IPS-15b (cell line): Measurements from ENCODE around the gene GALNT15.

Experiments used
- H3K27me3 ChIP-seq: one replicate; pipeline ENCODE4 v1.6.1; 2013; ENCODE audit warnings: low read length; ENCODE audit not compliant: control insufficient read depth, insufficient read depth
- H3K36me3 ChIP-seq: one replicate; pipeline ENCODE4 v1.6.1; 2013; ENCODE audit warnings: low read length; ENCODE audit not compliant: control insufficient read depth, insufficient read depth
- H3K4me1 ChIP-seq: one replicate; pipeline ENCODE4 v1.6.1; 2013; ENCODE audit warnings: mild to moderate bottlenecking, low read length; ENCODE audit not compliant: control insufficient read depth, insufficient read depth
- H3K4me3 ChIP-seq: one replicate; pipeline ENCODE4 v1.5.1; 2013; ENCODE audit warnings: low read depth, low read length
- H3K9ac ChIP-seq: one replicate; pipeline ENCODE4 v1.6.1; 2013; ENCODE audit warnings: low read depth, mild to moderate bottlenecking, low read length
- H3K9me3 ChIP-seq: one replicate; pipeline ENCODE4 v1.6.1; 2013; ENCODE audit warnings: mild to moderate bottlenecking, low read length; ENCODE audit not compliant: control insufficient read depth, insufficient read depth

Gene GALNT15

DNA sequence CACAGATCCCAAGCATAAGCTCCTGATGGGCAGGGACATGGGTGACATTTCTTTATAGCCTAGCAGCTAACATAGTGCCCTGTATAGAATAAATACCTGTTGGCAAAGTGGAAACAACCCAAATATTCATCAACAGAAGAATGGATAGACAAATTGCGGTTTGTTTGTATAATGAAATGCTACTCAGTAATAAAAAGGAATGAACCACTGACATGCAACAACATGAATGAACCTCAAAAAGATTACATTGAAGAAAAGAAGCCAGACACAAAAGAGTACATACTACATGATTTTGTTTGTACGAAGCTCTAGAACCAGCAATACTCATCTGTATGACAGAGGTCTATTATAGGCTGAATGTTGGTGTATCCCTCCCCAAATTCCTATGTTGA lies 33.6 kb upstream of the GALNT15 start:
- no peaks in the 10 kb centered on the region for H3K36me3 ChIP-seq
- no peak overlapping the region for H3K9ac ChIP-seq
- peaks cover 2% of the 10 kb centered on the region for H3K4me1 ChIP-seq
- no peaks in the 10 kb centered on the region for H3K9me3 ChIP-seq
- no peak overlapping the region for H3K4me3 ChIP-seq
- peaks cover 25% of the 10 kb centered on the region for H3K27me3 ChIP-seq

DNA sequence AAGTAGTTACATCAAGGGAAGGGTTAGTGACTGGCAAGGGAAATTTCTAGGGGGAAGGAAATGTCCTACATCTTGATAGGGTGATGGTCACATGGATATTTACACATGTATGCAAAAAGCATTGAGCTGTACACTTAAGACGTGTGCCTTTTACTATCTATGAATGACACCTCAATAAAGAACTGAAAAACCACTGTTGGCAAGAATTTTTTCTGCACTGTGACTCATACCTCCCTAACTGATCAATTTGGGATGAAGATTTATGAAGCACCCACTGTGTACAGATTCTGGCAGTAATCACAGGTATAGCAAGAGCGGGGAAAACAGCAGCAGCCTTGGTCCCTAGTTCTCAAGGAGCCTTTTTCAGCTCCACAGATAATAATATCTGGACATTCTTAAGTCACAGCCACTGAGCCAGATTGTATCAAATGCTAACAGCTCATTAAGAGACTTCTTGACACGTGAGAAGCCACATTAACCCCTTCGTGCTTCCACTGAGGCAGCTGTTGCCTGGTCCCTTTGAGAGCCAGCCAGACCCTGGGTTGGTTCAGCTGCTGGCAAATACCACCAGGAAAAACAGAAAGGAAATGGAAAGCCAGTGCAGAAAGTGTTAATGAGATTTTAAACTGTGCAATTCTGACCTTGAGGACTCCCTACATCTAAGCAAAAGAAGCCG lies 32.0 kb upstream of the GALNT15 start:
- peaks cover 2% of the 10 kb centered on the region for H3K4me1 ChIP-seq
- H3K9ac ChIP-seq = no peak overlapping the region
- H3K4me3 ChIP-seq = no peak overlapping the region
- H3K27me3 ChIP-seq = peaks cover 29% of the 10 kb centered on the region
- H3K9me3 ChIP-seq = no peaks in the 10 kb centered on the region
- H3K36me3 ChIP-seq = no peaks in the 10 kb centered on the region

DNA sequence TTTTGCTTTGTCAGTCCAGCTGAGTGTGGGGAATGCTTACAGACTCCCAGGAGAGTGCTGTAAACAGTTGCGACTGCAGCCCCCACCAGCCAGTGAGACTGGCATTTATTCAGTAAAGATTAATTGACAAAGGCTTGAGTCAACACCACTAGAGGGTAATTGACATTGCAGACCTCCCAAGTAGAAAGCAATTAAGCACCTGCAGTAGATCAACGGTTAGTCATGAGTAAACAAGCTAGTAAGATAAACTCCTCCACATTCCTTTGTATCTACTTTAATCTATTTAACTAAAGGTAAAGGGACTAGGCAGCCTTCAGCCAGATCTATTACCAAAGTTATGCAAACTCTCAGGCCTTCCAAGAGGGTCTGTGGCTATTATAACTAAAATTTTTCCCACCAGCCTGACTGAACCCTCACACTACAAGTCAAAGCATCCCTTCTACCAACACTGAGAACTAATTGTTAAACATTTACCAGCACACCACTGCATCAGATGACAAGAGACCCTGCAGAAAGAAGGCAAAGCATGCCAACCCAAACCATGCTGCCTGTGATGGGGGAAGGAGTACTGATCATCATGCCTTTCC lies 30.5 kb upstream of the GALNT15 start:
- no peaks in the 10 kb centered on the region for H3K36me3 ChIP-seq
- H3K9me3 ChIP-seq = no peaks in the 10 kb centered on the region
- H3K4me1 ChIP-seq = peaks cover 2% of the 10 kb centered on the region
- no peak overlapping the region for H3K4me3 ChIP-seq
- peaks cover 29% of the 10 kb centered on the region for H3K27me3 ChIP-seq
- no peak overlapping the region for H3K9ac ChIP-seq

DNA sequence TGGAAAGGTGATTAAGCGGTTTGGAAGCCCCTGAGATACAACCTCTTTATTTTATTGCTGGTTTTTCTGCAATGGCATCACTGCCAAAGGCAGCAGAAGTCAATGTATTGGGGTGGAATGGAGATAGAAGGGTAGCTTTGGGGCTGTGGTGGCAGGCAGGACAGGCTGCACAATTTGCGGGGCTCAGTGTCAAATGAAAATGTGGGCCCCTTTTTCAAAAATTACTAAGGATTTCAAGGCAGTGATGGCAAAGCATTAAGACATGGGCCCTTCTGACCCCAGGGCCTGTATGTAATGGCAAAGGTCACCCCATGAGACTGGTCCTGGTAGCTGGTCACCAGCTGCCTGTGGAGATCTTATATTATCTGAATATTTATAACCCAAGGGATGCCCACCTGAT lies 29.3 kb upstream of the GALNT15 start:
- no peak overlapping the region for H3K4me3 ChIP-seq
- no peaks in the 10 kb centered on the region for H3K36me3 ChIP-seq
- peaks cover 29% of the 10 kb centered on the region for H3K27me3 ChIP-seq
- H3K4me1 ChIP-seq = peaks cover 2% of the 10 kb centered on the region
- no peaks in the 10 kb centered on the region for H3K9me3 ChIP-seq
- no peak overlapping the region for H3K9ac ChIP-seq

DNA sequence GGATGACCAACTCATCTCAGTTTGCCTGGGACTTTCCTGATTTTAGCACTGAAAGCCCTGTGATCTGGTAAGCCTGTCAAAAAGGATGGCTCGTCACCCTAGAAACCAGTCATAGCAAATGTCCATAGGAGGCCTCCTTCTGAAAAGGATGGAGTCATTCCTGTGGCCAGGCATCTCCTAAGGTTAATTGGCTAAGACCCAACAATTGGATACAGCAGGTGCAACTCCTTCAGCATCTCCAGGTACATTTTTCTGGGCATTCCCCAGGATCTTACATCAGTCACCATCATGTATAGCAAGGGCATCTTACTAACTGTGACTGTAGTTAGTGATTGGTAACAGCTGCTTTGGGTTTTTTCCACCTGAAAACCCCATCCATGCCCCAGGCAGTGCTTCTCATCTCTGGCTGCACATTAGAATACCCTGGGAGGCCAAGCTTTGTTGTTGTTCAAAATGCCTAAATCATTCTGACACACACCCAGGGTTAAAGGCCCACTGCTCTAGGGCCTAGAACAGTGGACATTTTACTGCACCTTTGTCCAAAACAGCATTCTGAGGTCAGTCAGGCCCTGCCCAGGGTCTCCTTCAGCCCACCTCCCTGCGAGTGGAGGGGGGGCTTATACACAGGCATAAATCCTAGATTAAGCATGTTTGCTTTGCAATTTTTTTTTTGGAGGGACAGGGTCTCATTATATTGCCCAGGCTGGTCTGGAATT lies 28.3 kb upstream of the GALNT15 start:
- Histone ChIP-seq H3K36me3 (no peaks in the 10 kb centered on the region), H3K27me3 (peaks cover 29% of the 10 kb centered on the region), H3K9ac (no peak overlapping the region), H3K4me3 (no peak overlapping the region), H3K4me1 (peaks cover 2% of the 10 kb centered on the region), H3K9me3 (no peaks in the 10 kb centered on the region)

DNA sequence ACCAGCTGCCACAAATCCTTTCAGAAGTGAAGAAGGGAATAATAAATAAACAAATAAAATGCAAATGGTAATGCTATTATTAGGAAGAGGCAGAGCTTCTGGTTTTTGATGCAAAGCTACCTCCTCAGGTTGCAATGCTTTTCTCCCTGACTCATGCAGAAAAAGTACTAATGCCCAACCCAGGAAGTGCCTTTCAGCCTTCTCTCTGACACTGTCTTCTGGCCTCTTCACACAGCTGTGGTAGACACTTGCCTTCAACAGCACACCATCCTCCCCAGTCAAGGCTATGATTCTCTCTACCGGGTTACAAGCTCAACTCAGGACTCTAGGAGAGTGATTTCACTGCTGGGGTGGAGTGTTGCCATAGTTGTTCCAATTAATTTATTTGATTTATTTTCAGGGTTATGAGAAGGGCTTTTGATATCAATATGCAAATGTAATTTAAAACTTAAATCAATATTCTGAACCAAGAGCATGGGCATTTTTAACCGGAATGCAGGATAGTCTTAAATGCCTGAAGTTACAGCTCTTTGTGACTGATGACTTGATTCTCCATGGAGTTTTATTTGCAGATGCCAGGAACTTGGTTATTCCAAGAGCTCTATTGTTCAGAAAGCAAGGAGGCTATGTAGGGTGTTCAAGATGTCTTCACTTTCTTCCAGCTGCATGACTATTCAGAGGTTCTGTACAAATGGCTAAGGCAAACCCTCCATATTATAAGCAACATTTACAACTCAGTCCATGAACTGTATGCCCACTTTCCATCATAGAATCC lies 27.1 kb upstream of the GALNT15 start:
- no peak overlapping the region for H3K4me3 ChIP-seq
- peaks cover 2% of the 10 kb centered on the region for H3K4me1 ChIP-seq
- H3K36me3 ChIP-seq = no peaks in the 10 kb centered on the region
- no peaks in the 10 kb centered on the region for H3K9me3 ChIP-seq
- peaks cover 23% of the 10 kb centered on the region for H3K27me3 ChIP-seq
- H3K9ac ChIP-seq = no peak overlapping the region

DNA sequence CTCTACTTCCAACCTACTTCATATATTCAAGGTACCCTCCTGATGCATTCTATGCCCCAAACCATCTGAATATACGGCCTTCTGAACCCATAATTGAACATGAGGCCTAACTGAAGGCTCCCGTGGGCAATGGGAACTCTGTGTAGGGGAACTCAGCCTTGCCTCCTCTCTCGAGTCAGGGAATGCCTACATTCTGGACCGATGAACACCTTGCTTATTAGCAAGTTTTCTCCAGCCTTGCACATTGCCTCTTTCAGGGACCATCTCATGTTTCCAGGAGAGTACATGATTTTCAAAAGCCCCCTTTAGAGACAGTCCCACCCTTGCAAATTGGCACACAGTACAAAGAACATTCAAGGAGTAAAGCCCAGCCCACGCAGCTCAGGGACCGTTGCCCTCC lies 26.3 kb upstream of the GALNT15 start:
- no peak overlapping the region for H3K4me3 ChIP-seq
- H3K9me3 ChIP-seq = no peaks in the 10 kb centered on the region
- H3K36me3 ChIP-seq = no peaks in the 10 kb centered on the region
- H3K9ac ChIP-seq = no peak overlapping the region
- H3K4me1 ChIP-seq = peaks cover 2% of the 10 kb centered on the region
- peaks cover 16% of the 10 kb centered on the region for H3K27me3 ChIP-seq

DNA sequence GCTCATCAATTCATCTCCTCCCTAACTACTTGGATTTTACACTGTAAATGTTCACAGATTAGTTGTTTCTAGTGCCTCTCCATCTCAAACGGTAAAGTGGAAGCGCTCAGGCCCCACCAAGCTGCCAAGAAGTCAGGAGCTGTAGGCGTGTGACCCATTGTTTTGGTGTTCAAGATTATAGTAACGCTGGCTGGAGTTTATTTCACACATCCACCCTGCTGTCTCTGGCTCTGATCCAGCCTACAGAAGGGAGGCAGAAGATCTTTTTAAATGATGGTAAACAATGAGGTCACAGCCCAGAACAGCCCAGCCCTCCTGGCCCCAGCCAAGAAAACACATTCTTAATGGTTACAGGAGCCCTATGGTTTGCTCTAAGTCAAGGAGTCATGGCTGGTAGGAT lies 25.7 kb upstream of the GALNT15 start:
- Histone ChIP-seq H3K27me3 (peaks cover 16% of the 10 kb centered on the region), H3K9me3 (no peaks in the 10 kb centered on the region), H3K4me1 (peaks cover 2% of the 10 kb centered on the region), H3K9ac (no peak overlapping the region), H3K4me3 (no peak overlapping the region), H3K36me3 (no peaks in the 10 kb centered on the region)

DNA sequence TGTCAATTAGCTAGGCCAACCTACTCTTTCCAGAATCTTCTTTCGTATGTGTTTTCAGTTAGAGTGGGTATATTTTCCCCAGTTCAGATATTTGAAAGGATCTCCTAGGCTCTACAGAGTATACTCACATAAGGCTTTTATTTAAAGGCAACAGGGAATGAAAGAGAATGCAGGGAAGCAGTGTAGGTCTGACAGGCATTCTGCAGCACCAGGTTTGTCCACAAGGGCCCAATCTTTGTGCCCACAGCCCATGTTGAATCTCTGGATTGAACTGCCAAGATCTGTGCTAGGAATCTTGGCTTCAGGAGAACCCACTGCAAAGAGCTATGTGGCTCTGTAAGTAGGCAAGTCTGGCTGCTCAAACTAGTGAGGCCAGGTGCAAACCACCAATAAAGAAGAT lies 24.2 kb upstream of the GALNT15 start:
- Histone ChIP-seq H3K27me3 (peaks cover 6% of the 10 kb centered on the region), H3K4me3 (no peak overlapping the region), H3K4me1 (no peaks in the 10 kb centered on the region), H3K36me3 (no peaks in the 10 kb centered on the region), H3K9me3 (no peaks in the 10 kb centered on the region), H3K9ac (no peak overlapping the region)

DNA sequence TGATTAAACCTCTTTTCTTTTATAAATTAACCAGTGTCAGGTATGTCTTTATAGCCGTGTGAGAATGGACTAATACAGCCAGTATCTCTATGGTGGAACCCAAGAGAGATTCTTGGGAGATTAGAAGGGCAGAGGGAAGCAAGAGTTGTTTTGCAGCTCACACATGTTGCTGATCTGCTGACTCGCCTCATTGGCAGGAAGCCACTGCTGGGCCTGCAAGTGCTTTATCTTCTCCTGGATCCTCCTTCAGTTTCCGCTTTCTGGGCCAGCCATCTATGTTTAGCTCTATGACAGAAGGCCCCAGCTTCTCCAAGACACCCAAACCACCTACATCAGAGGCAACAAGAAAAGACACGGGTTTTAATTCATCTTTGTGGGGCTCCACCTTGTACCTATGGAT lies 23.4 kb upstream of the GALNT15 start:
- Histone ChIP-seq H3K4me3 (no peak overlapping the region), H3K4me1 (no peaks in the 10 kb centered on the region), H3K9ac (no peak overlapping the region)

DNA sequence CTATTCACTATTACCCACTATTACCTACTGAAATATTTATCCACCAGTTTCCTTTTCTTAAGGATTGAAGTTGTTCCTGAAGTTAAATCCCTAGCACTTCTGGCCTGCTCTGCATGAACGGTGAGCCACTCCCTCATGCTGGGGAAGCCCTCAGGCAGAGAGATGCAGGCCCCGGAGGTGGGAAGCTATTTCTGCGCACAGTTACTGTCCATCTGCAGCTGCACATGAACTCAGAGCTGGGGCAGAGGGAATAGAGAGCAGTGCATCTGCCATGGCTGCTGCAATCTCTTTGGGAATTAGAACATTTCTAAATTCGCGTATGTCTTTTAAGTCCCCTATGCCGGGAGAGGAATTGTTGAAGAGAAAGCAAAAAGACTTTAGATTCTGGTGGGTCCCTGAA lies 6.3 kb upstream of the GALNT15 start:
- Histone ChIP-seq H3K36me3 (no peaks in the 10 kb centered on the region), H3K9ac (no peak overlapping the region), H3K27me3 (no peaks in the 10 kb centered on the region), H3K4me1 (no peaks in the 10 kb centered on the region), H3K4me3 (no peak overlapping the region), H3K9me3 (peaks cover 2% of the 10 kb centered on the region)

More for the DNA sequence above, 23.4 kb upstream of the GALNT15 start:
- Histone ChIP-seq H3K9me3 (no peaks in the 10 kb centered on the region), H3K27me3 (peaks cover 2% of the 10 kb centered on the region), H3K36me3 (no peaks in the 10 kb centered on the region)
